Activated CD8-positive, alpha-beta memory T cell treated with anti-CD3 and anti-CD28 coated beads, Interleukin-2, amount 50 U/mL, for 1 hour (primary cell): ENCODE measurements around the gene ABCF2.

Source experiments
- DNase-seq: peaks from one replicate; pipeline ENCODE4 v3.0.0-alpha.2; 2020; ENCODE audit errors: extremely low read depth

The ABCF2 gene

DNA sequence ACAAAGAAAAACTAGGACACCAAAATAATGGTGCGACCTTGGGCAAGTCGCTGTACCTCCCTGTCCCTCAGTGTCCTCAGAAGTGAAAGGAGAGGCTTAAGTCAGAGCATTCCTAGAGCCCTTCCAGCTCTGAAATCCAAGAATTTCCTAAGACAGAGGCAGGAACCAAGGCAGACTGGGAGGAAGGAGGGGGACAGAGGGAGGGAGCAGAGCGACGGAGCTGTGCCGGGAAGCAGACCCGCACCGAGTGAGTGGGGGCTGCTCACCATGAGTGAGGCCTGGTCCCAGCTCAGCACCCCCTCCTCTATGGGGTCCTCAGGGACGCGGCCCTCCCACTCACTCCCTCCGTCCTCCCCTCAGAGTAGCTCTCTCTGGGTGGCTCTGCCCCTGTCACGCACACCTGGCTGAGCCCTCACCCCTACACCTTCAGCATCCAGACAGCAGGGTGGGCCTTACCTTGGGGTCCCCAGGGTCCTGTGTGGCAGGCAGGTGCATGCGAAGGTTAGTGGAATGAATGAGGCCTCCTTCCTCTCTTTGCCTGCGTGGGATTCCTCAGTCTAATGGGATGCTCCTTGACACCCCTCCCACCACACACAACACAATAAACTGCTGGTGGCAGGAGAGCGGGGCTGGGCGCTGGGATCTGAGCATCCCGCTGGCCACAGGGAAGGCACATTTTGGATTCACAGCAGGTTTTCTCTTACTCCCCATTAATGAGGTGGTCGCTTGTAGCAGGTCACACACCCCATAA, 26.1 kb upstream of the ABCF2 start:
- no peak for DNase-seq

DNA sequence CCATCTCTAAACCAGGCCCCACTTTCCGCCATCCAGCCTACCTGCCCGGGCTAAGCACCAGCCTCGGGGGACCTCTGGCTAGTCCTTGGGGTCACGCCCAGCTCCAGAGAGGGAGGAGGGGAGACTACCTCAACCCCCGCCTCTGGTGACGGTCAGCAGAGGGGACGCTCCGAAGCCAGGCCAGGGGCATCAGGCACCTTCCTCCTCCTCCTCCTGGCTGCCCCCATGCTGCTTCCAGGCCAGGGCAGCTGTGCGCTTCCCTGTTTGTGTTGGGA, 25.5 kb upstream of the ABCF2 start:
- DNase-seq = no peak

DNA sequence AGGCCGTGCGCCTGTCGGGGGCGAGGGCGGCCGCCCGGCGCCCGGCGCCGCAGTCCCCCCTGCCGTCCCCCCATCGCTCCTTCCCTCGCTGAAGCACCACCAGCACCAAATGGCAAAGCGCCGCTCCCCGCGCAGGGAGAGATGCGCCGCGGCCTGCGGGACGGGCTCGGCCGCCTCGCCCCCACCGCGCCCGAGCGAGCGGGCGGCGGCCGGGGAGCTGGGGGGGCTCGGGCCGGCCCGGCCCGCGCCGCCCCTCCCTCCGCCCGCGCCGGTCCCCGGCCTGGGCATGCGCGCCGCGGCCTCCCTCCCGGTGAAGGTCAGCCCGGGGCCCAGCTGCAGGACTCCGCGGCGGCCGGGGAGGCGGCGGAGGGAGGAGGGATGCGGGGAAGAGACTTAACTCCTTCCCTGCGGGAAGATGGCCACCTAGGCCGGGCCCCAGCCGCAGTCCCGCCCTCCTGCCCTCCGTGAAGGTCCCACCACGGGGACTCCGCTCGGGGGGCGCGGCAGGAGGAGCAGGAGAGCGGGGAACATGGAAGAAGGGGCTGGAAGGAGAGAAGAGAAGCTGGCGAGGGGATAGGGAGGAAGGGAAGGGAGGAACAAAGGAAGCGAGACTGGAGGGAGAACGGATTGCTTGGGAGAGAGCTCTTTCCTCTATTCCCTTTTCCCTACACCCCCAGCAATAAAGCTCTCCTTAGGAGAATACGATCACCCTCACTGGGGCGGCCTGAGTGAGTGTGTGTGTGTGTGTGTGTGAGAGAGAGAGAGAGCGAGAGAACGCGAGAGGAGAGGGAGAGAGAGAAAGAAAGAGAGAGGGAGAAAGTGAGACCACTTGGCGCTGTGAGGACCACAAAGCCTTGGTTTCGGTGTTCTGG, 24.9 kb upstream of the ABCF2 start:
- no peak for DNase-seq

- DNase-seq = no peak
Observed at GRCh38 chr7:151251328-151251688, 24.3 kb upstream of the ABCF2 start.

DNA sequence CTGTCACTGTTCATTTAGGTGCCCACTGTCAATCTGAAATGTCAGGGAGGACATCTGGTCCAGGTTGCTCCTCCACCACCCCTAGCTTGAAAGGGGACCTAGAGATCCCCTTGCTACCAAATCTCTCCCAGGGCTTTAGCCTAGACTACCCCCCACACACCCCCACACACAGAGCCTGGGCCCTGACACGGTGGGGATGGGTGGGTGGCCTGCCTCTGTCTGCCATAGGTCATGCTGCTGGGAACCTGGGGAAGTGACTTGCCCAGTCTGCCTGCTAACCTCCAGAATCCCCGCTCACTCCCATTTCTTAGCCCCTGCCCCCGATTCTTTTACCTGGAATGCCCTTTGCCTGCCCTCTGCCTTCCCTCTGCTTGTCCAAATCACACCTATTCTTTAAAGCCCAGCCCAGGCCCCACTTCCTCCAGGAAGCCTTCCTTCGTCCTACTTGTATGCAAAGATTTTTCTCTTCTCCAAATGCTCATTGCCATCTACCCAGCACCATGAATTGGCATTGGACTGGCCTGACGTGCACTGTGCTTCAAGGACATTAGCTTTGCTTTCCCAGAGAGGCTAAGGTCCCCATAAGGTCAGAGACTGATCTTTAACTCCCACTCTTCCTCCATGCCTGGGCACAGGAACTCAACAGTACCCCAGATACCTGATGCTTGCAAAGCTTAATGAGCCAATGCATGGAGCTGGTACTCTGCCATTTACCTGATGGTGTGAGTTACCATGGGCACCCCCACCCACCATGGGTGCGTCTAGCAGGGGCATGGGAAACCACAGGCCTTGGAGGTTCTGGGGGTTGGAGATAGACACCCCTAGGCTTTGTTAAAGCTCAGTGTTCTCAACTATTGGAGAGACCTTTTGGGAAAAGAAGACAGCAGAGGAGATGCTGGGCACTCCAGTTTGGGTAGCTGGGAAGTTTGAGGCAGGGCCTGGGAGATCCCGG, 23.5 kb upstream of the ABCF2 start:
- no peak for DNase-seq

DNA sequence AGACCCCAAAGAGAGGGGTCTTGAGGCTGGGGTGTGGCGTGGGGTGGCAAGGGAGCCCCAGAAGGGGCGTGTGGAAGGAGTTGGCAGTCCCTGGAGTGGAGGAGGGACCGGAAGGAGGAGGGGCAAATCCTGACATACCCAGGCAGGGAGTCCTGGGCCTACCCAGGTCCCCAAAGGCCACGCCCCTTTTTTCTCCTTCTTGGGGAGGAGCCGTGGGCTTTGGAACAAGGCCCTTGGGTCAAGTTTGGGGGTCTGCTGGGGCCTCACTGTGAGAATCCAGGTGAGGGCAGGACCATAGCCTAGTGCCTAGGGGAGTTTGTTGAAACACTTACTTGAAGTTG, 22.7 kb upstream of the ABCF2 start:
- no peak for DNase-seq

DNA sequence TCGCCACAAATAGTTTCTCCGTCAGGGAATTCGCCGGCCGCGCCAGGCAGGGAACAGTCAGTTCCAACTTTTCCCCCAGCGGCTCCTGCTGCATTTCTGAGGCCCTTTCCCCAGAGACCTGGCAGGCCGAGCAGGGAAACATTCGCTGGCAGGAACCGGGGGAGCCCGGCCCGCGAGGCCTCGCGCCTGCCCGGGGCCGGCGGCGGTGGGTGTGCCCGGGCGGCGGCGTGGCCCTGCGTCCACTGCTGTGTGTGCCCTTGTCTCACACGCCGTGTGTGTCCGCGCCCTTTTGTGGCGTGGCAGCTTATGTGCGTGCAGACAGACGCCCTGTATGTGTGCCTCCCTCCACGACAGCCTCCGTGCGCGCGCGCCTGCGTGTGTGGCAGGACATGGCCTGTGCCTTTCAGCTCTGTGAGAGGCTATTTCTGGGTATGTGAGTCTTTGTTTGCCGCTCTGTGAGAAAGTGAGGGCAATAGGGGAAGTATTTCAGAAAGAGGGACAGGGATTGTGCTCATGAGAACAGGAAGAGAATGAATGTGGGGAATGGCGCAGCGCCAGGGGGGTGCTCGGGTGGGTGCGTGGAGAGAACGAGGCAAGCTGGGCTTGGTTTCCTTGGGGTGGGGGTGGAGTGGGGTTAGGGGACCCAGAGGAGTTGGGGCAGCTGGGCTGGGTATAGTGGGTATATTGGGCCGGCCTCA, 22.2 kb upstream of the ABCF2 start:
- no peak for DNase-seq

GRCh38 chr7:151248346-151249033, 21.5 kb upstream of the ABCF2 start, which contains the start of gene SMARCD3:
Gene SMARCD3 (minus strand): TSS chr7:151248694. CDS start chr7:151248562, 132 bp downstream.
- DNase-seq = no peak

- DNase-seq = no peak
Observed at GRCh38 chr7:151247611-151248345, 20.8 kb upstream of the ABCF2 start.

DNA sequence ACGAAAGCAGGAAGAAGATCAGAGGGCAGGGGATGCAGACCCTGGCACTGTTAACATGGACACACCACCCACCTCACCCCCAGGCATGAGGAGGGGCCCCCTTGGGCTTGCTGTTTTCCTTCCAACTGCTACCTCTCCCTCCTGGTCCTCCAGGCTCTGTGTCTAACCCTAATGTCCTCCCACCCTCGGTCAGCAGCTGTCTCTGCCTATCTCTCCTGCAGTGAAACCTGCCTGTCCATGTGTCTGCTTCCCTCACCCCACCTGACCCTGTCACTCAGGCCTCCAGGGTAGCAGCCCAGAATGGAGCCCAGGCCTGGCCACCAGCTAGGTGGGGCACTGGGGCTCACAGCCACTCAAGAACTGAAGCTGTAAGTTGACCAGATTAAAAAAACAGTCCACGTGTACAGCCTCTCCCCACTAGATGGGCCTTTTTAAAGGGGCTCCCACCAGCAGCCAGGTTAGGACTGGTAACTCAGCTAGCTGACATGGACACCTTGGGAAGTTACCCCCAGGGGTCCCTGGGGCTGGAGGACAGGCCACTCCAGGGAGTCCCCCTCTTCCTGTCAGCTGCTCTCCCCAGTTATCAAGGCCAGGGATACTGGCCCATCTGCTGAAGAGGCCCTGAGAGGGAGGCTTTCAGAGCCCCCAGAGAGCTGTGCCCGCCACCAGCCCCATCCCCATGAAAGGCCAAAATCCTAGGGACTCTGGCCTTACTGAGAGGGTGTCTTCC, 20.0 kb upstream of the ABCF2 start:
- DNase-seq = no peak

GRCh38 chr7:151246102-151246850, 19.3 kb upstream of the ABCF2 start:
- no peak for DNase-seq

DNA sequence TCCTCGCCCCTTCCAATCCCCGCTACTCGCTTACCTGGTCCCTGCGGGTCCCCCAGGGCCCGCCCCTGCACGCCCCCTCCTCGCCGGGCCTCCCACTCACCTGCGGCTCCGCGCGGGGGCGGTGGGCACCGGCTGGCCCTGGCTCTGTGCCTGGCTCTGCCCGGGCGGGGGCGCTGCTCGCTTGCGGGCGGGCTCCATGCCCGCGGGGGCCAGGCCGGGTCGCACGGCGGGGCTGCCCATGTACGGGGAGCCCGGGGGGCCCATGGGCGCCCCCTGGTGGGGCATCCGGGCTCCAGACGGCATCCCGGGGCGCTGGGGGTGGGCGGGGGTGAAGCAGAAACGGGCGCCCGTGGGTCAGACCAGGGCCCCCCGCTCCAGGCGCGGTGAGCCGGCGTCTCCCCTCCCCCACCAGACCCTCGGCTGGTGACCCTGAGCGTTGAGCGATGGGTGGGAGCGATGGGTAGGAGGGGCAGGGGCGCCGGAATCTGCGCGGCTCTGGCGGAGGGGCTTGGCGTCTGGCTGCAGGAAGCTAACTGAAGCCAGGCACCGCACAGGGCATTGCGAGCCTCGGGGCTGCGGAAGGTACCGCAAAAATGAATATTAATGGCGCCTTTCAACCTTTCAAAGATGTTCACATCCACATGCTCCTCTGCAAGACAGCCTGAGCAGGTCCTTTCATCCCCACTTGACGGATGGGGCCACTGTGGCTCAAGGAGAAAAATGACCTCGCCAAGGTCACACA, 18.5 kb upstream of the ABCF2 start:
- DNase-seq = no peak

DNA sequence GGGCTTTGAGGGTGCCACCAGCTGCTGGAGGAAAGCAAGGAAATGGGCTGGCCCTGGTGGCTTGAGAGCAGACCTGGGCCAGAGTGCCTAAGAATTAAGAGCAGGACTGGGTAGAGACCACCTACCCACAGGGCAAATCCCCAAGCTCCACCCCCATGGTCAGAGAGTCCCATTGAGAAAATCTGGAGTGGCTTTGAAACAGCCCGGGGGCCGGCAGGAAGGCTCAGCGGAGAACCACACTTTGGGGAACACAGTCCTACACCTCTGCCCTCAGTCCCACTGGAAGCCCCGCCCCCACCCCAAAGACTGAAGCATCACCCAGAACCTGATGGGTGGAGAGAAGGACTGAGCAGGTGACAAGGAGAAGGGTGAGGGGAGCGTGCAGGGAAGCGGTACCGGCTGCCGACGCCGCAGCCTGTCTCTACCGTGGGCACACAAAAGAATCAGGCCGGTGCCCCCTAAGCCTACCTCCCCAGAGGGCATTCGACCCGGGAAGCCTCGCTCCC, 17.9 kb upstream of the ABCF2 start:
- DNase-seq = no peak

DNA sequence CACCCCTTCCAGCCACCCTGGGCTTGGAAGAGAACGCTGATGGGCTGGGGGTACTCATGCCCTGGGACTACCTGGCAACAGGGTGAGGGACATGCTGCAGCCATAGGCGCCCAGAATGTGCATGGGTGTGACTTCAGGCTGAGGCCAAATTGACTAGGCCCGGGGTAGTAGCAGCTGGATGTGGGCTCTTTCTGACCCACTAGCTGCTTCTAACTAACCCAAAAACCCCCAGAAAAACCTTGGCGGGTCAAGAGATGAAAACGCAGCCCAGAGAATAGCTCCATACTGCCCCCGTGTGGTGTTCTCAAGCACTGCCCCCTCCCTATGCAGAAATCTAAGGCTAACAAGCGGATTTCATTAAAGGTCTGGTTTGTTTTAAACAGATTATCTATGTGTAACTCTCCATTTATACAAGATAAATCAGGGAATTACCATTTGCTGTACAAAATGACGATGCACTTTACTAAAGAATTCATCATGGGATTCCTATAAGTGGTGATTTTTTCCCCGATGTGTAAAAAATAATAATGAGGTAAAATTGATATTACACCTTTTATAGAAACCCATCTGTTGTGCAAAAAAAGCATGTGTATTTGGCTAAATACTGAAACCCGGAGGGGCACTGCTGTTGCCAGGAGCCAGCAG, 17.3 kb upstream of the ABCF2 start:
- no peak for DNase-seq

GRCh38 chr7:151243408-151244195, 16.6 kb upstream of the ABCF2 start:
- no peak for DNase-seq

GRCh38 chr7:151243045-151243349, 16.0 kb upstream of the ABCF2 start:
- DNase-seq = no peak
